HG02852 (cell line): ENCODE results near the gene MGAT5B.

Source experiments
- ATAC-seq: cut with Tn5 transposase; IDR thresholded peaks from one replicate; pipeline ENCODE4 v1.9.1; 2021; ENCODE audit warnings: mild to moderate bottlenecking, moderate library complexity; ENCODE audit not compliant: unreplicated experiment

MGAT5B gene

GRCh38 chr17:76879254-76879653 is 11.1 kb downstream of the MGAT5B start:
- no peak for ATAC-seq

GRCh38 chr17:76879691-76880090 is 11.5 kb downstream of the MGAT5B start:
- ATAC-seq, result no peak

GRCh38 chr17:76880268-76880667 is 12.1 kb downstream of the MGAT5B start:
- no peak for ATAC-seq

- ATAC-seq, result no peak
These were observed 12.8 kb downstream of the MGAT5B start for GRCh38 chr17:76880971-76881370.

GRCh38 chr17:76881408-76881807 is 13.2 kb downstream of the MGAT5B start:
- no peak for ATAC-seq

- no peak for ATAC-seq
These were observed 13.8 kb downstream of the MGAT5B start for GRCh38 chr17:76881966-76882365.

- ATAC-seq, result no peak
These were observed 15.7 kb downstream of the MGAT5B start for GRCh38 chr17:76883744-76884525.

GRCh38 chr17:76884995-76885893 is 17.0 kb downstream of the MGAT5B start:
- ATAC-seq, result no peak

GRCh38 chr17:76885894-76886290 is 17.7 kb downstream of the MGAT5B start:
- ATAC-seq, result no peak

- no peak for ATAC-seq
These were observed 18.2 kb downstream of the MGAT5B start for GRCh38 chr17:76886395-76886794.

GRCh38 chr17:76887802-76888201 is 19.6 kb downstream of the MGAT5B start:
- no peak for ATAC-seq

- ATAC-seq, result no peak
These were observed 20.5 kb downstream of the MGAT5B start for GRCh38 chr17:76888661-76889060.

- no peak for ATAC-seq
These were observed 21.1 kb downstream of the MGAT5B start for GRCh38 chr17:76889323-76889722.

- no peak for ATAC-seq
These were observed 24.1 kb downstream of the MGAT5B start for GRCh38 chr17:76892329-76892728.

- ATAC-seq, result no peak
These were observed 25.6 kb downstream of the MGAT5B start for GRCh38 chr17:76893623-76894334.

- no peak for ATAC-seq
These were observed 26.6 kb downstream of the MGAT5B start for GRCh38 chr17:76894842-76895241.

GRCh38 chr17:76897023-76897422 is 28.8 kb downstream of the MGAT5B start:
- no peak for ATAC-seq

GRCh38 chr17:76899414-76899813 is 31.2 kb downstream of the MGAT5B start:
- no peak for ATAC-seq

- no peak for ATAC-seq
These were observed 32.5 kb downstream of the MGAT5B start for GRCh38 chr17:76900723-76901122.

GRCh38 chr17:76901542-76902197 is 33.5 kb downstream of the MGAT5B start:
- no peak for ATAC-seq

GRCh38 chr17:76902476-76902875 is 34.3 kb downstream of the MGAT5B start:
- ATAC-seq, result no peak
